IMR-90 (cell line): ENCODE measurements around the gene PNPLA1. TPM values are rescaled to one million over a fixed set of nuclear protein-coding genes. Genes with fewer than 3 reads are reported as not detected.
"Not testable (repeated sequence)": the region's sequence is repeated elsewhere in the genome, so short reads cannot be mapped to it uniquely, and the experiment has no call there.

ENCODE experiments used
- ATAC-seq: fragments of 200-7000 bp; cut with Tn5 transposase; 2 replicates; pipeline ENCODE4 v1.9.1; 2020; ENCODE audit warnings: low read depth, mild to moderate bottlenecking, moderate library complexity
- BruUV-seq: library from RNA; stranded (reverse); fragments of 400-500 nt; replicated peaks from 2 replicates; lab custom pipeline; 2021; lab: Mats Ljungman, UMichigan
- CTCF ChIA-PET: fragments of 300-600 bp; formaldehyde crosslinking; extraction: SDS; loops from one replicate; lab custom pipeline; 2021; ENCODE audit warnings: antibody characterized with exemption; lab: Yijun Ruan, JAX
- POLR2A ChIA-PET: fragments of 300-600 bp; sonication (Branson Sonifier 250); formaldehyde crosslinking; loops from one replicate; lab custom pipeline; 2022; ENCODE audit warnings: antibody characterized with exemption; ENCODE audit not compliant: unreplicated experiment; lab: Charles Lee
- DNase-seq: peaks from one replicate; pipeline ENCODE4 v3.0.0; 2013
- H2AFZ ChIP-seq: replicated peaks from 2 replicates; pipeline ENCODE3; 2013; ENCODE audit warnings: low read length, mild to moderate bottlenecking; ENCODE audit not compliant: poor library complexity
- H2AK5ac ChIP-seq: 2 replicates; pipeline ENCODE4 v1.6.1; 2013; ENCODE audit warnings: low read depth, low read length, inconsistent platforms
- H2AK9ac ChIP-seq: replicated peaks from 2 replicates; pipeline ENCODE3; 2013; ENCODE audit warnings: mild to moderate bottlenecking, low read depth, low read length, moderate library complexity; ENCODE audit not compliant: poor library complexity
- H2BK120ac ChIP-seq: 2 replicates; pipeline ENCODE4 v1.6.1; 2013; ENCODE audit warnings: low read depth, low read length, inconsistent platforms
- H2BK15ac ChIP-seq: 3 replicates; pipeline ENCODE4 v1.6.1; 2013; ENCODE audit warnings: low read depth, low read length, inconsistent platforms
- H2BK20ac ChIP-seq: 2 replicates; pipeline ENCODE4 v1.6.1; 2013; ENCODE audit warnings: low read depth, mild to moderate bottlenecking, inconsistent platforms, low read length, moderate library complexity
- H2BK5ac ChIP-seq: 2 replicates; pipeline ENCODE4 v1.6.1; 2013; ENCODE audit warnings: mild to moderate bottlenecking, low read depth, low read length, inconsistent platforms; ENCODE audit not compliant: poor library complexity, severe bottlenecking
- H3K14ac ChIP-seq: replicated peaks from 2 replicates; pipeline ENCODE4 v1.6.1; 2013; ENCODE audit warnings: low read depth, low read length, inconsistent platforms
- H3K18ac ChIP-seq: 2 replicates; pipeline ENCODE4 v1.6.1; 2013; ENCODE audit warnings: low read depth, low read length, control low read depth
- H3K23ac ChIP-seq: 2 replicates; pipeline ENCODE4 v1.6.1; 2013; ENCODE audit warnings: low read depth, low read length, inconsistent platforms
- H3K27ac ChIP-seq: 2 replicates; pipeline ENCODE4 v1.5.1; 2013; ENCODE audit warnings: mild to moderate bottlenecking, control low read depth, low read length; ENCODE audit not compliant: insufficient read depth
- H3K27me3 ChIP-seq: 2 replicates; pipeline ENCODE4 v1.6.1; 2013; ENCODE audit warnings: low read length; ENCODE audit not compliant: control insufficient read depth, insufficient read depth
- H3K36me3 ChIP-seq: 2 replicates; pipeline ENCODE4 v1.6.1; 2013; ENCODE audit warnings: low read length, mixed read lengths; ENCODE audit not compliant: control insufficient read depth, insufficient read depth
- H3K4ac ChIP-seq: 2 replicates; pipeline ENCODE4 v1.6.1; 2013; ENCODE audit warnings: low read depth, low read length, inconsistent platforms
- H3K4me1 ChIP-seq: 2 replicates; pipeline ENCODE4 v1.6.1; 2013; ENCODE audit warnings: low read length, mixed read lengths; ENCODE audit not compliant: control insufficient read depth, insufficient read depth
- H3K4me2 ChIP-seq: 2 replicates; pipeline ENCODE4 v1.6.1; 2013; ENCODE audit warnings: low read depth, mild to moderate bottlenecking, control low read depth, low read length, moderate library complexity
- H3K4me3 ChIP-seq: 2 replicates; pipeline ENCODE4 v1.5.1; 2013; ENCODE audit warnings: low read depth, mild to moderate bottlenecking, control low read depth, low read length, moderate library complexity; ENCODE audit not compliant: insufficient read depth
- H3K56ac ChIP-seq: 2 replicates; pipeline ENCODE4 v1.6.1; 2013; ENCODE audit warnings: low read length, inconsistent platforms; ENCODE audit not compliant: insufficient read depth; ENCODE audit errors: extremely low read depth
- H3K79me1 ChIP-seq, 2 experiments: 2 replicates each; pipeline ENCODE4 v1.6.1; 2013; ENCODE audit warnings: low read length in 2 of 2, inconsistent platforms in 1 of 2, low read depth in 1 of 2
- H3K9ac ChIP-seq: 2 replicates; pipeline ENCODE4 v1.6.1; 2013; ENCODE audit warnings: low read depth, low read length, control low read depth
- H3K9me1 ChIP-seq: 2 replicates; pipeline ENCODE4 v1.6.1; 2013; ENCODE audit warnings: low read length, inconsistent platforms; ENCODE audit not compliant: insufficient read depth
- H3K9me3 ChIP-seq: 2 replicates; pipeline ENCODE4 v1.6.1; 2013; ENCODE audit warnings: low read length; ENCODE audit not compliant: control insufficient read depth, insufficient read depth
- H4K20me1 ChIP-seq: 2 replicates; pipeline ENCODE4 v1.6.1; 2013; ENCODE audit warnings: low read length, inconsistent platforms; ENCODE audit not compliant: insufficient read depth
- H4K5ac ChIP-seq: 2 replicates; pipeline ENCODE4 v1.6.1; 2013; ENCODE audit warnings: mild to moderate bottlenecking, low read depth, low read length, control low read depth
- H4K8ac ChIP-seq, 2 experiments: 2 replicates each; pipeline ENCODE4 v1.6.1; 2013; ENCODE audit warnings: low read depth in 2 of 2, low read length in 2 of 2, control low read depth in 1 of 2, inconsistent platforms in 1 of 2
- H4K91ac ChIP-seq: 2 replicates; pipeline ENCODE4 v1.6.1; 2013; ENCODE audit warnings: low read depth, low read length, inconsistent platforms; ENCODE audit not compliant: insufficient read depth
- CTCF ChIP-seq: conservative IDR thresholded peaks from 2 replicates; pipeline ENCODE4 v1.5.1; 2012; ENCODE audit warnings: mild to moderate bottlenecking, low read depth, low read length, improper control_type of control experiment
- MAZ ChIP-seq: IDR thresholded peaks from 2 replicates; pipeline ENCODE4 v1.6.1; 2012; ENCODE audit warnings: low read depth, mild to moderate bottlenecking, low read length, improper control_type of control experiment, moderate library complexity, borderline replicate concordance
- MXI1 ChIP-seq: IDR thresholded peaks from 2 replicates; pipeline ENCODE4 v1.6.1; 2012; ENCODE audit warnings: low read depth, mild to moderate bottlenecking, low read length, moderate library complexity, borderline replicate concordance
- SMC3 ChIP-seq: fragments of 150-350 bp; IDR thresholded peaks from 2 replicates; pipeline ENCODE4 v1.6.1; 2016; ENCODE audit warnings: low read depth, mild to moderate bottlenecking, antibody characterized with exemption, low read length, moderate library complexity
- USF2 ChIP-seq: fragments of 150-350 bp; IDR thresholded peaks from 2 replicates; pipeline ENCODE4 v1.6.1; 2017; ENCODE audit warnings: mild to moderate bottlenecking, antibody characterized with exemption, low read length, low read depth
- WGBS, 2 experiments: methylation state at CpG; one replicate each; pipeline versions ENCODE4 v1.1.5 to v1.1.7; 2013; ENCODE audit warnings: missing lambda C conversion rate in 2 of 2; ENCODE audit not compliant: insufficient read length in 1 of 2; ENCODE audit errors: extremely low coverage in 2 of 2; 5-methylcytosine and 5-hydroxymethylcytosine counted together
- dilution Hi-C: fragments of 300-500 bp; cut with HindIII; formaldehyde crosslinking; loops from one replicate; pipeline ENCODE4 v1.14.3; 2018; ENCODE audit warnings: low sequenced_read_pairs; ENCODE audit not compliant: unreplicated experiment
- in situ Hi-C: fragments of 300-500 bp; cut with MboI; formaldehyde crosslinking; loops from 3 replicates; pipeline ENCODE4 v1.14.3; 2019; ENCODE audit warnings: low sequenced_read_pairs, inconsistent platforms, mixed read lengths
- intact Hi-C: fragments of 100-400 bp; cut with micrococcal nuclease; formaldehyde crosslinking; loops from 2 replicates; pipeline ENCODE4 v1.10.0; 2022
- polyA plus RNA-seq, 3 experiments: library from polyadenylated mRNA; depleted of rRNA; stranded (reverse); fragments of >200 nt; gene quantifications; 2 replicates each; pipeline ENCODE4 v1.2.3, GENCODE V29; 2012; ENCODE audit warnings: low replicate concordance in 1 of 3
- total RNA-seq: library from RNA; depleted of rRNA; stranded (reverse); fragments of >200 nt; gene quantifications from 2 replicates; pipeline ENCODE4 v1.2.3, GENCODE V29; 2012

Gene PNPLA1
- total and polyA plus RNA-seq, 2 of the 4 experiments (the other 2 are of a cell fraction) = not detected

DNA sequence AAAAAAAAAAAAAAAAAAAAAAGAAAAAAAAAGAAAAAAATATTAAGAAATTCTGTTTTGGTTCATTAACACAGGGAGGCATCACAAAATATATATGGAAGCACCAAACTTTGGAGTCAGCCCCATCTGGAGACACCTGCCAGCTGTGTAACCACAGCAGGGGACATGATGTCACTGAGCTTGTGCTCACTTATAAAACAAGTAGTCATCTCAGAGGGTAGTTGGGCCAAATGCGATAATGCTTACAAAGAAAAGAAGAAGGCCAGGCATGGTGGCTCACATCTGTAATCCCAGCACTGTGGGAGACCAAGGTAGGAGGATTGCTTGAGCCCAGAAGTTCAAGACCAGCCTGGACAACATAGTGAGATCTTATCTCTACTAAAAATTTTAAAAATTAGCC lies 68.0 kb downstream of the PNPLA1 start:
- H3K4me2 ChIP-seq = no peak overlapping the region
- no peaks in the 10 kb centered on the region; the same call in 1 of the 2 replicates for H3K9me3 ChIP-seq
- no peak overlapping the region for H4K5ac ChIP-seq
- no peaks in the 10 kb centered on the region for H3K36me3 ChIP-seq
- no TSS peak for BruUV-seq
- peaks cover 72% of the 10 kb centered on the region for H3K27me3 ChIP-seq
- no CpG with 5 or more reads among the region's 1 CpG for WGBS, 2 experiments
- no peak overlapping the region for H3K56ac ChIP-seq
- no peak overlapping the region for H3K9ac ChIP-seq
- CTCF ChIA-PET = no interaction called here
- H3K79me1 ChIP-seq = no peaks in the 10 kb centered on the region
- H3K27ac ChIP-seq = no peak overlapping the region
- no peak for TF ChIP-seq MXI1
- no peak for TF ChIP-seq SMC3
- no peak for TF ChIP-seq MAZ
- TF ChIP-seq CTCF = no peak
- no peak for TF ChIP-seq USF2
- intact Hi-C loops (no loop called here), in situ Hi-C loops (no loop called here), dilution Hi-C loops (no loop called here)
- no peak overlapping the region for H3K4ac ChIP-seq
- H3K4me3 ChIP-seq = no peak overlapping the region
- H2AK5ac ChIP-seq = no peak overlapping the region
- no peak overlapping the region for H4K8ac ChIP-seq
- H3K4me1 ChIP-seq = no peaks in the 10 kb centered on the region
- no peak overlapping the region for H2BK5ac ChIP-seq
- H2BK20ac ChIP-seq = no peak overlapping the region
- no peak overlapping the region for H3K23ac ChIP-seq
- POLR2A ChIA-PET = no interaction called here
- DNase-seq = no peak
- ATAC-seq = no peak
- no peaks in the 10 kb centered on the region for H4K20me1 ChIP-seq
- H3K9me1 ChIP-seq = 0 out of 2 replicates have a peak, but pooled peaks cover 4% of the 10 kb centered on the region
- no peak overlapping the region for H2BK120ac ChIP-seq
- H2AK9ac ChIP-seq = no peak overlapping the region
- no peak overlapping the region for H2BK15ac ChIP-seq
- H3K18ac ChIP-seq = no peak overlapping the region
- no peak overlapping the region for H2AFZ ChIP-seq
- H3K14ac ChIP-seq = no peak overlapping the region
- no peak overlapping the region for H4K91ac ChIP-seq

- H2BK120ac ChIP-seq, H3K4ac ChIP-seq, H4K5ac ChIP-seq, H2BK15ac ChIP-seq, dilution Hi-C loops, H2AFZ ChIP-seq, H2AK9ac ChIP-seq, H3K14ac ChIP-seq, ATAC-seq, H3K56ac ChIP-seq, H3K4me1 ChIP-seq, H3K18ac ChIP-seq, in situ Hi-C loops, H3K9ac ChIP-seq, H3K79me1 ChIP-seq, H3K27ac ChIP-seq, H3K4me2 ChIP-seq, DNase-seq, H3K36me3 ChIP-seq, H3K23ac ChIP-seq, H4K8ac ChIP-seq, H2BK5ac ChIP-seq, intact Hi-C loops, H4K91ac ChIP-seq, H3K4me3 ChIP-seq, H3K9me3 ChIP-seq, POLR2A ChIA-PET, H2BK20ac ChIP-seq, H3K9me1 ChIP-seq, H4K20me1 ChIP-seq, BruUV-seq, CTCF ChIA-PET, H2AK5ac ChIP-seq: not testable (repeated sequence)
- 40% methylated on average over 1 of the region's 1 CpG; no CpG with 5 or more reads in 1 of the 2 experiments for WGBS, 2 experiments
- peaks cover 71% of the 10 kb centered on the region for H3K27me3 ChIP-seq
Measured at GRCh38 chr6:36338223-36338622, 68.4 kb downstream of the PNPLA1 start.
